ENCODE data around the gene AP2A2.

DNA sequence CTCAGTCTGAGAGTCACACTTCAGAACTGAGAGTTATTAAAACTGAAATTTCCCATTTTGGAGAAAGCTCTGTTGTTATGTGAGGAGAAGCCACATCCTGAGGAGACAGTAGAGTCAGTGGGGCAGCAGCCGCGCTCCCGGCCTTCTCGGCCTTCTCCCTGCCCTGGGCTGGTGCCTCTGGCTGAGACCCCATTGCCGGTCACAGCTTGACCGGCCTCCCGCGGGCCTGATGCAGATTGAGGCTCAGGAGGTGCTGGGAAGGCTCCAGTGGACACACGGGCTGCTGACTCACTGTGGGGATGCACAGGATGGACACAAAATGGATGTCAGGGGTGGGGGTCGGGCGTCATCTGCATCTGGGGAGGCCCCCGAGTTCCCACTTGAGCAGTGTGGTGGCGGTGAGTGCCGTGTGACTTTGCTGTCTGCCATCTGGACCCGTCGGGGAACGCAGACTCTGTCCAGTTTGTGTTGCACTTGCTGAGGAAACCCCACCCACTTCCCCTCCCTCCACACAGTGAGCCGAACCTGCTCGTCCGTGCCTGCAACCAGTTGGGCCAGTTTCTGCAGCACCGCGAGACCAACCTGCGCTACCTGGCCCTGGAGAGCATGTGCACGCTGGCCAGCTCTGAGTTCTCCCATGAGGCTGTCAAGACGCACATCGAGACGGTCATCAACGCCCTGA, 60.7 kb downstream of the AP2A2 start:
- TF ChIP-seq EZH2 (IDR thresholded peaks at IDR 0.05), result no peak
- no peak for TF ChIP-seq POLR2AphosphoS5 (IDR thresholded peaks at IDR 0.05; ENCODE audit: borderline replicate concordance, low read depth, low read length)
- no peak for TF ChIP-seq FOXP2 (optimal IDR thresholded peaks at IDR 0.05; ENCODE audit: control extremely low read depth, extremely low read length, insufficient read depth)

Measured in SK-N-MC (cell line).